GM21528 (cell line): ENCODE results near the gene TPO.
"Not testable (repeated sequence)": the region's sequence is repeated elsewhere in the genome, so short reads cannot be mapped to it uniquely, and the experiment has no call there.

Experiments used
- ATAC-seq: cut with Tn5 transposase; IDR thresholded peaks from one replicate; pipeline ENCODE4 v1.9.1; 2021; ENCODE audit warnings: mild to moderate bottlenecking, moderate library complexity; ENCODE audit not compliant: unreplicated experiment, low FRiP score

Gene TPO

DNA sequence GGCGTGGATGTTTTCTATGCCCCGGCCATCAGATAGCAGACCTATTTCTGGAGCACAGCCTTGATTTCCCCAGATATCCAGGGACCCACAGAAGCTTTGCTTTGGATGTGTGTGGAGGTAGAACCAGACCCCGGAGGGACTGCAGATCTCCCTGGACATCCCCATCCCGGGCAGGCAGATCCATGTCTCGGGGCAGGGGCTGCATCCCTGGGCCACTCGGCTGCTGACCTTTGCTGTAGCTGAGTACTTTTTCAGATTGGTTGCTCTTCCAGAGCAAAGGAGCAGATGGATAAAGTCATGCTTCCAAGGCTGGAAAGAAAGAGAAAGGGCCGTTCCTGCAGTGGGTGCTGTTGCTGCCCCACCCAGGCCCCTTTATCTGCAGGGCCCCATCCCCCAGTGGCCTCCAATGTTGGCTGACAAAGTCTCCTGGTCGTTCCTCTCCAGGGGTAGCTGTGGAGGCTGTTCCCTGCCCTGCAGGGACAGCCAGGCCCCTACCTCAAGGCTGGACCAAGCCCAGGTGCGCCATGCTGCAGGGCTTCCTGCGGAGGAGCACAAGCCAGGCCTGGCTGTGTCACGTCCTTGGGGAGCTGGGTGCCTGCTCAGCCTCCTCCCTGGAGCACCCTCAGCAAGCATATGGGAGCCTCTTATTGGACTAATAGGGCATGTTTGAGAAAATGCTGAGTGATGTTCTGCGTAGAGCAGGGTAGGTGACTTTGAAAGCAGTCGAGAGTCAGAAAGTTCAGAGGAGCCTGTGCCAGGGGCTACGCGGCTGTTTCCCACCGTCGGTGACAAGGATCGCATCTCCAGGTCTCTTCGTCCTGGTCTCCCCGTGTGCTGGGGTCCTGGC lies 68.4 kb downstream of the TPO start:
- no peak for ATAC-seq

DNA sequence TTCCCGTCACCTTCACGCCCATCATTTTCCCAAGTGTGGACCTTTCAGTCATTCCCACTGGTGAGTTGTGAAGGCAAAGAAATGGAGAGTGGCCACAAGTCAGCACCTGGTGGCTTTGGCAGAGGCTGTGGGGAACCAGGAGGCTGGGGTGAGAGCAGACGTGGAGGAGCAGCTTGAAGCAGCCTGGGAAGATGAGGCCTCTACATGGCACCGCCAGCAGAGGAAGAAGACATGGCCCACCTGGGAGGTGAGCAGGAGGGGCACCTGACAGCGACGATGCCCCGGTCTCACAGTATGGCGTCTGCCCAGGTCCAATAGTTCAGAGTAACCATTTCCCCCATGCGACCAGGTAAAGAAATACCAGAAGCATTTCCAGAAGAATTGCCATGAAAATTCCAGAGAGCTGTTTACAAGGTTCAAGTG lies 69.0 kb downstream of the TPO start:
- ATAC-seq: no peak

DNA sequence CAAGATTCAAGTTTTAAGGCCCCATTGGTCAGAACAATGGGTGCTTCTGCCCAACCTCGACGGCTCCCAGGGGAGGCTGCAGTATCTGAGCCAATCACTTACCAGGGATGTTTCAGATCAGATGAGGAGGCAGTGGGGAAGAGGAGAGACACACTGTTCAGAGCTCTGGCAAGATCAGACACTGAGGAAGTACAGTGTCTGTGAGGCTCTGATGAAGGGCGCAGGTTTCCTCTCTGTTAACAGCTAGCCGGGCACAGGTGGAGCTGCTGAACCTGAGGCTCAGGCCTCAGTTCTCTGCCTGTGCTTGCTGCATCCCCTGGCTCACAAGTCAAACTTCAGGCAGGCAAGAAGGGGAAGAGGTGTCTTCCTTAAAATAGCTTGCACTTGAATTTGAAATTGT lies 69.7 kb downstream of the TPO start:
- ATAC-seq: no peak

GRCh38 chr2:1483551-1483950 lies 70.3 kb downstream of the TPO start:
- ATAC-seq: no peak

DNA sequence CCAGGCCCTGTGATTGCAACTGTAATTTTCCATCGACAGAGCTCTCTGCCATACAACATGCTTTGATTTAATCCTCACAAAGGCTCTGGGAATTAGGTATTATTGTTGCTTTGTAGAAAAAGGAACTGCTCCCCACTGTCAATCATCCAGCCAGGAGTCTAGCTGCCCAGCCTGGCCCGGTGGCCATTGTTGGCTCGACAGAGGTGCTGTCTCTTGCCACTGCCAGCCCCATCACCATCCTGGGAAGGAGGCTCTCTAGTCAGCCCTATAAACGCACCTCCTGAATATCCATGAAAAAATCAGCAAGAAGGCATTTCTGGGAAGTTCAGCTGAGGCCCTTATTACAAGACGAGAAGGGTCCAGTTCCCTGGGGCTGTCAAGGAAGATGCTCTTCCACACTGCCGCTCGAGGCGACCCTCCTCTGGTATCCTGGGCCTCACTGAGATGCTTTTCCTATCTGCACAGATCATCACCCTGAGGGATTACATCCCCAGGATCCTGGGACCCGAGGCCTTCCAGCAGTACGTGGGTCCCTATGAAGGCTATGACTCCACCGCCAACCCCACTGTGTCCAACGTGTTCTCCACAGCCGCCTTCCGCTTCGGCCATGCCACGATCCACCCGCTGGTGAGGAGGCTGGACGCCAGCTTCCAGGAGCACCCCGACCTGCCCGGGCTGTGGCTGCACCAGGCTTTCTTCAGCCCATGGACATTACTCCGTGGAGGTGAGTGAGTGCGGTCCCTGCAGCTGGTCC lies 71.0 kb downstream of the TPO start:
- ATAC-seq: no peak

GRCh38 chr2:1486670-1487069 lies 73.4 kb downstream of the TPO start:
- ATAC-seq: no peak

- no peak for ATAC-seq
Observed at GRCh38 chr2:1487758-1488157, 74.5 kb downstream of the TPO start.

DNA sequence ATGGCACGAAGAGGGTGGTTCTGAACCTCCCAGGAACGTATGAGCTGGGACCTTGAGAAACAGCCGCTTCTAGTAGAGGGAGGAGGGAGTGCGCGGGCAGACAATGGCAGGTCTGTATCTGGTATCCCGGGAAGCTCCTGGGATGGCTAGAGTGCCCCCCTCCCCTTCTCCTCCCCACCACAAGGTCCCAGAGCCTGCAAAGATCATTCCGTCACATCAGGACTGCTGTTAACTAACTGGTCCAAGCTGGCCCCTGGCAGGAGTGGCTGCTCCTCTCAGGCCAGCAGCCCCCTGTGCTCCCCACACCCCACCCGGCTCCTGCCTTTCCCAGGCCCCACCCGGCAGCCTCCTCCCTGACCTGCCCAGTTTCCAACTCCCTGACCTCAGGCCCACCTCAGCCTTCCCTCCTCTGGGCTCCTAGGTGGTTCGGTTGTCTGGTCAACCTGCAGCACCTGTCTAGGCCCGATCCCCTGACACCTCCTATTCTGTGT lies 75.0 kb downstream of the TPO start:
- no peak for ATAC-seq

GRCh38 chr2:1488851-1489250 lies 75.6 kb downstream of the TPO start:
- ATAC-seq: no peak

- no peak for ATAC-seq
Observed at GRCh38 chr2:1489486-1489885, 76.2 kb downstream of the TPO start.

- not testable (repeated sequence) for ATAC-seq
Observed at GRCh38 chr2:1490381-1490780, 77.1 kb downstream of the TPO start.

DNA sequence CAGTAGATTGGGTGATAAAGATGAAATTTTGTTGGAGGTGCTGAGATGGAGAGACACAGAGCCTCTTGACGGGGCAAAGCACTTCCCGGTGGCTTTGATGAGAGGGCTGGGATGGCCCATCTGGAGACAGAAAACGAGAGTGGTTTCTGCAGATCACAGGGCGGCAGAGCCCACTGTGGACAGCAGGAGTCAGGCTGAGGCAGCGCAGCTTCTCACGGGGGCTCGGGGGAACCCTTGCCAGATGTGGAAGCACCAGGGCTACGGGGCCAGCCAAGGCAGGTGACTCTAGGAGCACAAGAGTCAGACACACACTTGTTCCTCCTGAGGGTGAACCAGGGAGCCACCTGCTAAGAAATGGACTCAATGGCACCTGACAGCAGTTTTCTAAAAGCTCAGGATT lies 78.5 kb downstream of the TPO start:
- no peak for ATAC-seq

- ATAC-seq: not testable (repeated sequence)
Observed at GRCh38 chr2:1492231-1492630, 79.0 kb downstream of the TPO start.

DNA sequence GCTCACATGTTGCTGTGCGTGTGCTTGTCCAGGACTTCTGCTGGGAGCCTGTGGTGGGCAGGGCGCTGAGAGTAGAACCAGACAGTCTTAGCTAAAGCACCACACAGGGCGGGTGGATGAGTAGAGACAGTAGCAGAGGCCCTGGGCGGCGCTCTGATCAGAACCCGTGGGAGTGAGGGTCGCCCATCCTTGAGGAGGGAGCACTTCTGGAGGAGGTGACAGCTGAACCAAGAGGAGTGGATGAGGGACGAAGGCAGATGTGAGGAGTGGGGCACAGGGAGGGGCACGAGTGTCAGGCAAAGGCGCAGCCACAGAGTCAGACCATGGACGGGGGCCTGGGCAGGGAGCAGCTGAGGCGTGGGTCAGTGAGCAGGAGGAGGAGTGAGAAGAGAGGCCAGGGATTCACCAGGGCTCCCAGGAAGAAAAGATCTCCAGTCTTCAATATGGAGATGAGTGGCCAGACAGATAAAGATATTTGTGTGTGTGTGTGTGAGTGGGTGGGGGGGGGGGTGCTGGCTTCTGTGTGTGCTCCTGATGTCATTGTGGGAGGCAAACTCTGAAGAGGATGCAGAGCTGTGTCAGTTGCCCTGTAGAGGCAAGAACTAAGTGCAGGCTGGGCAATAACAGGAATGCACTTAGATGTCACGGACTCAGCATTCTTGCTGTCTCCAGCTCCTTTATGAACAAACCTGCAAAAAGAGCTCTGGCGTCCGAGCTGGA lies 79.6 kb downstream of the TPO start:
- no peak for ATAC-seq

DNA sequence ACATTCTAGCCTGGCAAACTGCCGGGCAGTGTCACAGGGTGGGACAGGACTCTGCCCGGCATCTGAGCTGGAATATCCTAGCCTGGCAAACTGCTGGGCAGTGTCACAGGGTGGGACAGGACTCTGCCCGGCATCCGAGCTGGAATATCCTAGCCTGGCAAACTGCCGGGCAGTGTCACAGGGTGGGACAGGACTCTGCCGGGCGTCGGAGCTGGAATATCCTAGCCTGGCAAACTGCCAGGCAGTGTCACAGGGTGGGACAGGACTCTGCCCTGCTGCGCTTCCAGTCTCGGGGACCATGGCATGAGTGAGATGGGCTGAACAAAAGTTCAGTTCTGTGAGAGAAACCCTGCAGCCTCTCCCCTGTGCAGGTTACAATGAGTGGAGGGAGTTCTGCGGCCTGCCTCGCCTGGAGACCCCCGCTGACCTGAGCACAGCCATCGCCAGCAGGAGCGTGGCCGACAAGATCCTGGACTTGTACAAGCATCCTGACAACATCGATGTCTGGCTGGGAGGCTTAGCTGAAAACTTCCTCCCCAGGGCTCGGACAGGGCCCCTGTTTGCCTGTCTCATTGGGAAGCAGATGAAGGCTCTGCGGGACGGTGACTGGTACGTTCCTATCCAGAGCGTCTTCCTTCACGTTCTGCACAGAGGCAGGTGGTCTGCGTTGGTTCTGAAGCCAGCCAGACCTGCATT lies 80.3 kb downstream of the TPO start:
- ATAC-seq: no peak

DNA sequence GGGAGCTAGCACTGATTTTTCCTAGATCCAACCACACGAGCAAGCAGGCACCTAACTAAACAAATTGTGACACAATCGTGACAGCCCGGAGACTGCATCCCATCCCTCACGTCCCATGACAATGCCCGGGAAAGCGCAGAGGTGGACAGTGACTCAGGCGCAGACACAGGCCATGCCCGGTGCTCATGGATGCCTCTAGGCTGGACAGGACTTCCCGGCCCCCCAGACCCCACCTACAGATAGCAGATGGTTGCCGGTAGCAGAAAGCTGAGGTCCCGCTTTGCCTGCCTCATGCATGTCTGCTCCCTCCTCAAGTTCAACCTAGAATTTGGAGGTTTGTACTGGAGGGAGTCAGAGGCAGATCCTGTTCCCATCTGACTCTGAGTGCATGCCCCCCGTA lies 81.0 kb downstream of the TPO start:
- ATAC-seq: no peak

DNA sequence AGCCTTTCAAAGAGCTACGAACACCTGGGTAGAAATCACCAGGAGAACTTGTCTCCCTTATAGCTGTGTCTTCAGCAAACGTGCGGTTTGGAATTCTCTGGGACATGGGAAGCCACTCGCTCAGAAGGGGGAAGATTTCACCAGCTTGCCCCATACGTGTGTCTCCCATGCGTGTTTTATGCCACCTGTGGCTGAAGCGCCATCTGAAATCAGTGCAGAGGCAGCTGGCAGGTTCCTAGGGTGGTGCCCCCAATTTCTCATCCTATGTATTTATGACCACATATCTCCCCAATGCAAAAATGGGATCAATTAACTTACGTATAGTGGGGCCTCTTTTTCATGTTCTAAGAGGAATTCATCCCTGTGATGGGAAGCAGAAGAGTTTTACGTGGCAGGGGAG lies 81.6 kb downstream of the TPO start:
- no peak for ATAC-seq

DNA sequence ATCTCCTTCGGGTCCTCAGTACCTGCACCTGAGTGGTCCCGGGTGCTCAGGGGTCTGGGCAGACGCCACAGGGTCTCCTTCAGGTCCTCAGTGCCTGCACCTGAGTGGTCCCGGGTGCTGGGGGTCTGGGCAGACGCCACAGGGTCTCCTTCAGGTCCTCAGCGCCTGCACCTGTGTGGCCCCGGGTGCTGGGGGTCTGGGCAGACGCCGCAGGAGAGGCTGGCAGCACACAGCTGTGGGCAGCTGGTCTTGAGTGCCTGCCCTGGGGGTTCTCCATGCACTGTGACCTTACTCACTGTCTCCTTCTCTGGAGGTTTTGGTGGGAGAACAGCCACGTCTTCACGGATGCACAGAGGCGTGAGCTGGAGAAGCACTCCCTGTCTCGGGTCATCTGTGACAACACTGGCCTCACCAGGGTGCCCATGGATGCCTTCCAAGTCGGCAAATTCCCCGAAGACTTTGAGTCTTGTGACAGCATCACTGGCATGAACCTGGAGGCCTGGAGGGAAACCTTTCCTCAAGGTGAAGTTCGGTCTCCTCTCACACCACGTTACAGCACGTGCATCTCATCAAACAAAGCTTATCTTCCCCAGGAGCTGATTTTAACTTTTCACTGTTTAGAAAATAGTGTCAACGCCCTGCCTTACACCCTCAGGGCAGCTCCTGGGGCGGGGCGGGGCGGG lies 82.6 kb downstream of the TPO start:
- no peak for ATAC-seq

DNA sequence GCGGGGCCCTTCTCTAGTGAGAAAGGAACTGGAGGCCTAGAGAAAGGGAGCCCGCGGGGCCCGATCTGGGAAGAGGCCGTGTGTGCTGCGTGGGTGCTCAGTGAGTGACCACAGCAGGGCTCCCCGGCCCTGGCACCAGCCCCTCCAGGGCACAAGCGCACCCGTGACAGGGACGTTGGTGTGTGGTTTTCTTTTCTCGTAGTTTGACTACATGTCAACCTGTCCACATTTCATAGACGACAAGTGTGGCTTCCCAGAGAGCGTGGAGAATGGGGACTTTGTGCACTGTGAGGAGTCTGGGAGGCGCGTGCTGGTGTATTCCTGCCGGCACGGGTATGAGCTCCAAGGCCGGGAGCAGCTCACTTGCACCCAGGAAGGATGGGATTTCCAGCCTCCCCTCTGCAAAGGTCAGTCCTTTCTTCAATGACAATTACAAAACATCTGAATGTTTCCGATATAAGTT lies 83.1 kb downstream of the TPO start:
- no peak for ATAC-seq

GRCh38 chr2:1497122-1497611 lies 83.9 kb downstream of the TPO start:
- no peak for ATAC-seq
